ENCODE results near the gene IL17D.

DNA sequence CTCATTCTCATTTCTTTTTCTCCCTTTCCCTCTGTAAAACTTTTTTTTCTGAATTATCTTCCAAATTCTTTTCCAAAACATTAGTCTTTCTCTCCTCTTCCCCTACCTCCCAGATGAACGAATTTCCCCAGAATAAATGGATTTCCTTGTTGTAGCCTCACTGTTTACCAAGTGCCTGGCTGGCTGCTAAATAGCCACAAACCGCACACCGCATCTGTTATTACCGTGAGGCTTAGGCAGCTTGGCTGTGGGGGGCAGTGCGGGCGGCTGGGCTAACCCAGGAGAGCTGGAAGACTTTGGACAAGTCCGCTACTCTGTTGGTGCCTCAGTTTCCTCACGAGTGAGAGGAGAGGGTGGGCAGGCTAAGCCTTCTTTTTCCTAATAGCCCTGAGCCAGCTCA, 10.7 kb downstream of the IL17D start:
- TF ChIP-seq, protein P1, sequence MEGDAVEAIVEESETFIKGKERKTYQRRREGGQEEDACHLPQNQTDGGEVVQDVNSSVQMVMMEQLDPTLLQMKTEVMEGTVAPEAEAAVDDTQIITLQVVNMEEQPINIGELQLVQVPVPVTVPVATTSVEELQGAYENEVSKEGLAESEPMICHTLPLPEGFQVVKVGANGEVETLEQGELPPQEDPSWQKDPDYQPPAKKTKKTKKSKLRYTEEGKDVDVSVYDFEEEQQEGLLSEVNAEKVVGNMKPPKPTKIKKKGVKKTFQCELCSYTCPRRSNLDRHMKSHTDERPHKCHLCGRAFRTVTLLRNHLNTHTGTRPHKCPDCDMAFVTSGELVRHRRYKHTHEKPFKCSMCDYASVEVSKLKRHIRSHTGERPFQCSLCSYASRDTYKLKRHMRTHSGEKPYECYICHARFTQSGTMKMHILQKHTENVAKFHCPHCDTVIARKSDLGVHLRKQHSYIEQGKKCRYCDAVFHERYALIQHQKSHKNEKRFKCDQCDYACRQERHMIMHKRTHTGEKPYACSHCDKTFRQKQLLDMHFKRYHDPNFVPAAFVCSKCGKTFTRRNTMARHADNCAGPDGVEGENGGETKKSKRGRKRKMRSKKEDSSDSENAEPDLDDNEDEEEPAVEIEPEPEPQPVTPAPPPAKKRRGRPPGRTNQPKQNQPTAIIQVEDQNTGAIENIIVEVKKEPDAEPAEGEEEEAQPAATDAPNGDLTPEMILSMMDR (IDR thresholded peaks at IDR 0.05; ENCODE audit: low read depth, low read length, missing input control): no peak
- TF ChIP-seq JUND (IDR thresholded peaks at IDR 0.05): no peak
- TF ChIP-seq GABPA (IDR thresholded peaks at IDR 0.05 in 1 of 2, conservative IDR thresholded peaks at IDR 0.05 in 1 of 2): no peak
- TF ChIP-seq RAD21 (IDR thresholded peaks at IDR 0.05): no peak
- no peak for TF ChIP-seq YY1 (IDR thresholded peaks at IDR 0.05)
- TF ChIP-seq TAF1 (conservative IDR thresholded peaks at IDR 0.05): no peak
- TF ChIP-seq, protein P2, sequence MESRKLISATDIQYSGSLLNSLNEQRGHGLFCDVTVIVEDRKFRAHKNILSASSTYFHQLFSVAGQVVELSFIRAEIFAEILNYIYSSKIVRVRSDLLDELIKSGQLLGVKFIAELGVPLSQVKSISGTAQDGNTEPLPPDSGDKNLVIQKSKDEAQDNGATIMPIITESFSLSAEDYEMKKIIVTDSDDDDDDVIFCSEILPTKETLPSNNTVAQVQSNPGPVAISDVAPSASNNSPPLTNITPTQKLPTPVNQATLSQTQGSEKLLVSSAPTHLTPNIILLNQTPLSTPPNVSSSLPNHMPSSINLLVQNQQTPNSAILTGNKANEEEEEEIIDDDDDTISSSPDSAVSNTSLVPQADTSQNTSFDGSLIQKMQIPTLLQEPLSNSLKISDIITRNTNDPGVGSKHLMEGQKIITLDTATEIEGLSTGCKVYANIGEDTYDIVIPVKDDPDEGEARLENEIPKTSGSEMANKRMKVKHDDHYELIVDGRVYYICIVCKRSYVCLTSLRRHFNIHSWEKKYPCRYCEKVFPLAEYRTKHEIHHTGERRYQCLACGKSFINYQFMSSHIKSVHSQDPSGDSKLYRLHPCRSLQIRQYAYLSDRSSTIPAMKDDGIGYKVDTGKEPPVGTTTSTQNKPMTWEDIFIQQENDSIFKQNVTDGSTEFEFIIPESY (IDR thresholded peaks at IDR 0.05): no peak

Measured in liver (tissue), 3 donors.